WTC11 (cell line): ENCODE measurements around the gene KCNMA1. TPM values are rescaled to one million over a fixed set of nuclear protein-coding genes. Genes with fewer than 3 reads are reported as not detected.

Source experiments
- ATAC-seq: fragments of 200-7000 bp; cut with Tn5 transposase; 2 replicates; pipeline ENCODE4 v1.10.0; 2021; ENCODE audit warnings: mild to moderate bottlenecking, moderate library complexity
- CTCF ChIA-PET: fragments of 300-600 bp; sonication (Branson Sonifier 250); formaldehyde crosslinking; loops from one replicate; lab custom pipeline; 2021; ENCODE audit warnings: antibody characterized with exemption; lab: Charles Lee
- POLR2A ChIA-PET: fragments of 350-600 bp; sonication (Branson Sonifier 250); formaldehyde crosslinking; loops from one replicate; lab custom pipeline; 2021; ENCODE audit warnings: antibody characterized with exemption; lab: Charles Lee
- DNase-seq: peaks from one replicate; pipeline ENCODE4 v3.0.0; 2021; ENCODE audit warnings: low spot score
- H3K27ac Mint-ChIP-seq: 2 replicates; pipeline ENCODE4 v1.8.0; 2021; ENCODE audit warnings: mixed read lengths
- H3K27me3 Mint-ChIP-seq: 2 replicates; pipeline ENCODE4 v1.8.0; 2021; ENCODE audit warnings: low read depth, mild to moderate bottlenecking, moderate library complexity, mixed read lengths
- H3K36me3 Mint-ChIP-seq: 2 replicates; pipeline ENCODE4 v1.8.0; 2021; ENCODE audit warnings: mixed read lengths
- H3K4me1 Mint-ChIP-seq: 2 replicates; pipeline ENCODE4 v1.8.0; 2022; ENCODE audit warnings: mixed read lengths
- H3K4me3 Mint-ChIP-seq: 2 replicates; pipeline ENCODE4 v1.8.0; 2021; ENCODE audit warnings: mild to moderate bottlenecking, moderate library complexity, mixed read lengths
- H3K9me3 Mint-ChIP-seq: 2 replicates; pipeline ENCODE4 v1.8.0; 2021; ENCODE audit warnings: mixed read lengths
- AR ChIP-seq: fragments of 250-450 bp; sonication (Bioruptor Pico); IDR thresholded peaks from 2 replicates; pipeline ENCODE4 v1.9.0; 2021; ENCODE audit warnings: mild to moderate bottlenecking
- EMX1 ChIP-seq: fragments of 250-450 bp; sonication (Bioruptor Pico); IDR thresholded peaks from 2 replicates; pipeline ENCODE4 v1.8.0; 2021; ENCODE audit warnings: mild to moderate bottlenecking
- ERG ChIP-seq: fragments of 250-450 bp; sonication (Bioruptor Pico); IDR thresholded peaks from 2 replicates; pipeline ENCODE4 v1.8.0; 2021; ENCODE audit warnings: mild to moderate bottlenecking
- ETV6 ChIP-seq: sonication (generic); formaldehyde crosslinking; IDR thresholded peaks from 2 replicates; pipeline ENCODE4 v1.8.1; 2022; ENCODE audit warnings: mild to moderate bottlenecking, missing genetic modification reagents
- GABPB1 ChIP-seq: sonication (generic); formaldehyde crosslinking; IDR thresholded peaks from 2 replicates; pipeline ENCODE4 v1.8.1; 2023; ENCODE audit warnings: mild to moderate bottlenecking, missing genetic modification reagents
- HMGXB4 ChIP-seq: sonication (generic); formaldehyde crosslinking; IDR thresholded peaks from 2 replicates; pipeline ENCODE4 v1.8.1; 2023; ENCODE audit warnings: mild to moderate bottlenecking, moderate library complexity, missing genetic modification reagents
- JAZF1 ChIP-seq: fragments of 250-450 bp; sonication (Bioruptor Pico); IDR thresholded peaks from 2 replicates; pipeline ENCODE4 v1.9.0; 2021; ENCODE audit warnings: moderate library complexity, mild to moderate bottlenecking, inconsistent platforms
- MAX ChIP-seq: sonication (generic); formaldehyde crosslinking; IDR thresholded peaks from 2 replicates; pipeline ENCODE4 v1.8.0; 2022; ENCODE audit warnings: mild to moderate bottlenecking, missing genetic modification reagents
- NFATC4 ChIP-seq: fragments of 250-450 bp; sonication (Bioruptor Pico); IDR thresholded peaks from 2 replicates; pipeline ENCODE4 v1.9.0; 2021; ENCODE audit warnings: mild to moderate bottlenecking
- PRDM15 ChIP-seq: sonication (generic); formaldehyde crosslinking; IDR thresholded peaks from 2 replicates; pipeline ENCODE4 v1.8.0; 2022; ENCODE audit warnings: missing genetic modification reagents
- STAT6 ChIP-seq: sonication (generic); formaldehyde crosslinking; conservative IDR thresholded peaks from 2 replicates; pipeline ENCODE4 v1.8.1; 2023; ENCODE audit warnings: mild to moderate bottlenecking, low read depth, missing genetic modification reagents, moderate library complexity
- ZNF425 ChIP-seq: fragments of 250-450 bp; sonication (Bioruptor Pico); conservative IDR thresholded peaks from 2 replicates; pipeline ENCODE4 v1.9.0; 2021; ENCODE audit warnings: mild to moderate bottlenecking
- ZNF512 ChIP-seq: sonication (generic); formaldehyde crosslinking; IDR thresholded peaks from 2 replicates; pipeline ENCODE4 v1.8.1; 2022; ENCODE audit warnings: missing genetic modification reagents, borderline replicate concordance
- total RNA-seq: library from RNA; stranded (reverse); gene quantifications from 3 replicates; pipeline ENCODE4 v1.2.3, GENCODE V29; 2021

KCNMA1 gene
- total RNA-seq, 1 experiment from 2014 or later, result 7.3 TPM

GRCh38 chr10:77029777-77030717 is 607.6 kb downstream of the KCNMA1 start:
- Mint-ChIP-seq H3K4me3 (no peak overlapping the region), H3K27ac (no peak overlapping the region), H3K9me3 (no peaks in the 10 kb centered on the region), H3K36me3 (no peaks in the 10 kb centered on the region), H3K27me3 (no peaks in the 10 kb centered on the region), H3K4me1 (0 out of 2 replicates have a peak, but pooled peaks cover 7% of the 10 kb centered on the region)
- DNase-seq (no peak), ATAC-seq (no peak)
- POLR2A ChIA-PET, result no interaction called here
- TF ChIP-seq EMX1 (CRISPR knock-in tag) (no peak), NFATC4 (CRISPR knock-in tag) (no peak), ETV6 (CRISPR knock-in tag) (no peak), JAZF1 (CRISPR knock-in tag) (no peak), ERG (CRISPR knock-in tag) (no peak), GABPB1 (no peak), STAT6 (CRISPR knock-in tag) (no peak), PRDM15 (no peak), ZNF512 (no peak), ZNF425 (CRISPR knock-in tag) (no peak), MAX (CRISPR knock-in tag) (no peak), AR (CRISPR knock-in tag) (no peak), HMGXB4 (CRISPR knock-in tag) (no peak)
- CTCF ChIA-PET, result interaction anchor here (0.5 to 1.3 kb wide), 2 partner anchors 8 to 199 kb away, joined by 4 to 5 read pairs; no protein-coding TSS in a partner anchor
